ENCODE measurements around the gene GLCE. TPM values are rescaled to one million over a fixed set of nuclear protein-coding genes. Genes with fewer than 3 reads are reported as not detected.

Gene GLCE
- total RNA-seq, 1 experiment from 2014 or later = 12.5 TPM

DNA sequence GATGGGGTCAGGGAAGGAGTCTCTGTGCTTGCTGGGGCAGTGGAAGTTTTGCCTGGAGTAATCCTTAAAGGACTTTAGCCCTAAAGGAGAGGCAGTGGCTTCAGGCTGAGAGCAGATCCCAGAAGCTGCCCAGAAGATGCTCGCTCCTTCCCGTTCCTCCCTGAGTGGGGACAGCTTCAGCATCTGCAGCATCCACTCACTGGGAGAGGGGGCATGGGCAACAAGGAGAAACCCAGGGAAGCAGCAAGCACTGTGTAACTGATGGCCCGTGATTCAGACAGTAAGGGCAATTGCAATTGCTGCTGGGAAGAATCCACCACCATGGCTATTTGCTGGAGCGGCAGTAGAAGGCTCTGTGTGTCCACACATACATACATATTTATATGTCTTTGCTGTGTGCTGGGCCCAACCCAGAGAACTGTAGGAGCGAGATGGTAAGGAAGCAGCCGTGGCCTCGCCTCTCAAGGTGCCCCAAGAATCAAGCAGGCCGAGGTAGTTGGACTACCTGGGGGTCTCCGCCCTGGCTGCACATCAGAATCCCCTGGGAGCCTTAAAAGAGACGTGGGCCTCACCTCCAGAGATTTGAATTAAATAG is 132.5 kb downstream of the GLCE start:
- H3K4me1 Mint-ChIP-seq = peaks cover 13% of the 10 kb centered on the region
- POLR2A ChIA-PET = no interaction called here
- no peak overlapping the region for H3K4me3 Mint-ChIP-seq
- TF ChIP-seq ELF4 (CRISPR knock-in tag; IDR thresholded peaks at IDR 0.05; ENCODE audit: low read depth) = no peak
- H3K9me3 Mint-ChIP-seq = no peaks in the 10 kb centered on the region
- H3K36me3 Mint-ChIP-seq = no peaks in the 10 kb centered on the region
- ATAC-seq = no peak
- H3K27ac Mint-ChIP-seq = no peak overlapping the region
- CTCF ChIA-PET = no interaction called here
- peaks cover 22% of the 10 kb centered on the region for H3K27me3 Mint-ChIP-seq (ENCODE audit: low read depth)
- DNase-seq (ENCODE audit: low spot score) = no peak

DNA sequence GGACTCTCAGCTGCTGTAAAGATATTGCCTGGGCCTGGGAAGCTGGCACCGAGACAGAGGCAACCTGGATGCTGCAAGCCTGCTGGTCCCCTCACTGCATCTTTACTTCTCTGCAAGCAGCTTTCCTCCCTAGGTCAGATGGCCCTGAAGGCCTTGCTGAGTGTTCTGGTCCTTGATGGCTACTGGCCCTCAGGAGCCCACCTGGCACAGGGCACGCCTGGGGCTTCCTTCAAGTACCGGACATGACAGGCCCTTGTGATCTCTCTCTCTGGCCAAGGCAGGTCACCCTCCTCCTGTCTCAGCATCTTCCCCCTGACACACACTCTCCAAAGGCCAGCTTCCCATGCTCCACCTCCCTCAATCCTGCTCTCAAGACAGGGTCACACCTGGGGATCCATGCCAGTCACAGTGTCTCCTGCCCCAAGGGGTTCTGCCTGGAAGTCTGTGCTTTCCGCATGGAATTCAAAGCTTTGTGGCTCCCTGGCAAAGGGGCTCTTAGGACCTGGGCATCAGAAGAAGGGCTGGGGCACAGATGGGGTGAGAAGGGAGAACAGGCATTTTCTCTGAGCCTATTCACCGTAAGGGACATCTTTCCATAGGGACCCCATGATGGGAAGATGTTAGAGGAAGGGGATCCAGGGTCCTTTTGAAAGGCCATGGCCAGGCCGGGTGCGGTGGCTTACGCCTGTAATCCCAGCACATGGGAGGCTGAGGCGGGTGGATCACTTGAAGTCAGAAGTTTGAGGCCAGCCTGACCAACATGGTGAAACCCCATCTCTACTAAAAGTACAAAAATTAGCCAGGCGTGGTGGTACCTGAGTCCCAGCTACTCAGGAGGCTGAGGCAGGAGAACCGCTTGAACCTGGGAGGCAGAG is 133.5 kb downstream of the GLCE start:
- no peak overlapping the region; the same call in 1 of the 2 replicates for H3K27ac Mint-ChIP-seq
- ATAC-seq (no peak), DNase-seq (ENCODE audit: low spot score) (no peak)
- no peak overlapping the region for H3K4me3 Mint-ChIP-seq
- no peaks in the 10 kb centered on the region for H3K36me3 Mint-ChIP-seq
- no peaks in the 10 kb centered on the region for H3K9me3 Mint-ChIP-seq
- no peak for TF ChIP-seq NR2C2 (CRISPR knock-in tag; IDR thresholded peaks at IDR 0.05)
- TF ChIP-seq, protein P1, sequence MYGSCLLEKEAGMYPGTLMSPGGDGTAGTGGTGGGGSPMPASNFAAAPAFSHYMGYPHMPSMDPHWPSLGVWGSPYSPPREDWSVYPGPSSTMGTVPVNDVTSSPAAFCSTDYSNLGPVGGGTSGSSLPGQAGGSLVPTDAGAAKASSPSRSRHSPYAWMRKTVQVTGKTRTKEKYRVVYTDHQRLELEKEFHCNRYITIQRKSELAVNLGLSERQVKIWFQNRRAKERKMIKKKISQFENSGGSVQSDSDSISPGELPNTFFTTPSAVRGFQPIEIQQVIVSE (CRISPR knock-in tag; IDR thresholded peaks at IDR 0.05; ENCODE audit: borderline replicate concordance) = no peak
- TF ChIP-seq, protein P2, sequence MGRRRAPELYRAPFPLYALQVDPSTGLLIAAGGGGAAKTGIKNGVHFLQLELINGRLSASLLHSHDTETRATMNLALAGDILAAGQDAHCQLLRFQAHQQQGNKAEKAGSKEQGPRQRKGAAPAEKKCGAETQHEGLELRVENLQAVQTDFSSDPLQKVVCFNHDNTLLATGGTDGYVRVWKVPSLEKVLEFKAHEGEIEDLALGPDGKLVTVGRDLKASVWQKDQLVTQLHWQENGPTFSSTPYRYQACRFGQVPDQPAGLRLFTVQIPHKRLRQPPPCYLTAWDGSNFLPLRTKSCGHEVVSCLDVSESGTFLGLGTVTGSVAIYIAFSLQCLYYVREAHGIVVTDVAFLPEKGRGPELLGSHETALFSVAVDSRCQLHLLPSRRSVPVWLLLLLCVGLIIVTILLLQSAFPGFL (CRISPR knock-in tag; IDR thresholded peaks at IDR 0.05; ENCODE audit: borderline replicate concordance) = no peak
- TF ChIP-seq PRRX2 (CRISPR knock-in tag; IDR thresholded peaks at IDR 0.05) = no peak
- no peak for TF ChIP-seq GRHL2 (CRISPR knock-in tag; IDR thresholded peaks at IDR 0.05; ENCODE audit: insufficient replicate concordance, severe bottlenecking)
- TF ChIP-seq, protein P3, sequence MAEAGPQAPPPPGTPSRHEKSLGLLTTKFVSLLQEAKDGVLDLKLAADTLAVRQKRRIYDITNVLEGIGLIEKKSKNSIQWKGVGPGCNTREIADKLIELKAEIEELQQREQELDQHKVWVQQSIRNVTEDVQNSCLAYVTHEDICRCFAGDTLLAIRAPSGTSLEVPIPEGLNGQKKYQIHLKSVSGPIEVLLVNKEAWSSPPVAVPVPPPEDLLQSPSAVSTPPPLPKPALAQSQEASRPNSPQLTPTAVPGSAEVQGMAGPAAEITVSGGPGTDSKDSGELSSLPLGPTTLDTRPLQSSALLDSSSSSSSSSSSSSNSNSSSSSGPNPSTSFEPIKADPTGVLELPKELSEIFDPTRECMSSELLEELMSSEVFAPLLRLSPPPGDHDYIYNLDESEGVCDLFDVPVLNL (CRISPR knock-in tag; IDR thresholded peaks at IDR 0.05; ENCODE audit: borderline replicate concordance, low read depth) = no peak
- TF ChIP-seq, protein P4, sequence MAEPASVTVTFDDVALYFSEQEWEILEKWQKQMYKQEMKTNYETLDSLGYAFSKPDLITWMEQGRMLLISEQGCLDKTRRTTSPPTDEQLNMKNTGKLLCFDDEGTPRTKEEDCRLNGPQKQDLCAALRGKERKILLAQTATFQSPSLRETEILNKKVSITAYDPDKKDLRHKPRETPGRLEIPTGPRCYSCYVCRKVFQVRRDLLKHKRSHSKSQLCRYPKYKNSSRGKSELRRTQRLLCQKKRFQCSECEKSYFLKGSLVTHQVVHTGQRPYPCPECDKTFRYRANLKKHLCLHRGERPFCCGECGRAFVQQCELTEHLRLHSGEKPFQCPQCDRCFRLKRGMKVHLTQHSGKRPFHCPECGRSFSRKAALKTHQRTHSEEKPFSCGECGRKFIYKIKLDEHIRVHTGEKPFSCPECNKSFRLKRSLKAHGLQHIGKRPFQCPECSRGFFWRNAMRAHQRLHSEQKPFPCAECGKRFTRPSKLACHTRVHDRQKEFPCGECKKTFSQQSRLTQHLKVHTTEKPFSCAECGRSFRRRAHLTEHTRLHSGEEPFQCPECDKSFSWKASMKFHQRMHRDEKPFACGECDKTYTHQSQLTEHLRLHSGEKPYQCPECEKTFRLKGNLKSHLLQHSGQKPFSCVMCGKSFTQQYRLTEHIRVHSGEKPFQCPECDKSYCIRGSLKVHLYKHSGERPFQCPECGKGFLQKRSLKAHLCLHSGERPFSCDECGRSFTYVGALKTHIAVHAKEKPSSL (CRISPR knock-in tag; conservative IDR thresholded peaks at IDR 0.05) = no peak
- no peak for TF ChIP-seq OVOL2 (CRISPR knock-in tag; IDR thresholded peaks at IDR 0.05; ENCODE audit: borderline replicate concordance)
- TF ChIP-seq ZNF219 (CRISPR knock-in tag; IDR thresholded peaks at IDR 0.05; ENCODE audit: borderline replicate concordance) = no peak
- TF ChIP-seq ZNF138 (CRISPR knock-in tag; conservative IDR thresholded peaks at IDR 0.05) = no peak
- TF ChIP-seq, protein P5, sequence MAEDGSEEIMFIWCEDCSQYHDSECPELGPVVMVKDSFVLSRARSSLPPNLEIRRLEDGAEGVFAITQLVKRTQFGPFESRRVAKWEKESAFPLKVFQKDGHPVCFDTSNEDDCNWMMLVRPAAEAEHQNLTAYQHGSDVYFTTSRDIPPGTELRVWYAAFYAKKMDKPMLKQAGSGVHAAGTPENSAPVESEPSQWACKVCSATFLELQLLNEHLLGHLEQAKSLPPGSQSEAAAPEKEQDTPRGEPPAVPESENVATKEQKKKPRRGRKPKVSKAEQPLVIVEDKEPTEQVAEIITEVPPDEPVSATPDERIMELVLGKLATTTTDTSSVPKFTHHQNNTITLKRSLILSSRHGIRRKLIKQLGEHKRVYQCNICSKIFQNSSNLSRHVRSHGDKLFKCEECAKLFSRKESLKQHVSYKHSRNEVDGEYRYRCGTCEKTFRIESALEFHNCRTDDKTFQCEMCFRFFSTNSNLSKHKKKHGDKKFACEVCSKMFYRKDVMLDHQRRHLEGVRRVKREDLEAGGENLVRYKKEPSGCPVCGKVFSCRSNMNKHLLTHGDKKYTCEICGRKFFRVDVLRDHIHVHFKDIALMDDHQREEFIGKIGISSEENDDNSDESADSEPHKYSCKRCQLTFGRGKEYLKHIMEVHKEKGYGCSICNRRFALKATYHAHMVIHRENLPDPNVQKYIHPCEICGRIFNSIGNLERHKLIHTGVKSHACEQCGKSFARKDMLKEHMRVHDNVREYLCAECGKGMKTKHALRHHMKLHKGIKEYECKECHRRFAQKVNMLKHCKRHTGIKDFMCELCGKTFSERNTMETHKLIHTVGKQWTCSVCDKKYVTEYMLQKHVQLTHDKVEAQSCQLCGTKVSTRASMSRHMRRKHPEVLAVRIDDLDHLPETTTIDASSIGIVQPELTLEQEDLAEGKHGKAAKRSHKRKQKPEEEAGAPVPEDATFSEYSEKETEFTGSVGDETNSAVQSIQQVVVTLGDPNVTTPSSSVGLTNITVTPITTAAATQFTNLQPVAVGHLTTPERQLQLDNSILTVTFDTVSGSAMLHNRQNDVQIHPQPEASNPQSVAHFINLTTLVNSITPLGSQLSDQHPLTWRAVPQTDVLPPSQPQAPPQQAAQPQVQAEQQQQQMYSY (CRISPR knock-in tag; IDR thresholded peaks at IDR 0.05) = no peak
- TF ChIP-seq ZBTB21 (CRISPR knock-in tag; IDR thresholded peaks at IDR 0.05; ENCODE audit: borderline replicate concordance) = no peak
- TF ChIP-seq, protein P6, sequence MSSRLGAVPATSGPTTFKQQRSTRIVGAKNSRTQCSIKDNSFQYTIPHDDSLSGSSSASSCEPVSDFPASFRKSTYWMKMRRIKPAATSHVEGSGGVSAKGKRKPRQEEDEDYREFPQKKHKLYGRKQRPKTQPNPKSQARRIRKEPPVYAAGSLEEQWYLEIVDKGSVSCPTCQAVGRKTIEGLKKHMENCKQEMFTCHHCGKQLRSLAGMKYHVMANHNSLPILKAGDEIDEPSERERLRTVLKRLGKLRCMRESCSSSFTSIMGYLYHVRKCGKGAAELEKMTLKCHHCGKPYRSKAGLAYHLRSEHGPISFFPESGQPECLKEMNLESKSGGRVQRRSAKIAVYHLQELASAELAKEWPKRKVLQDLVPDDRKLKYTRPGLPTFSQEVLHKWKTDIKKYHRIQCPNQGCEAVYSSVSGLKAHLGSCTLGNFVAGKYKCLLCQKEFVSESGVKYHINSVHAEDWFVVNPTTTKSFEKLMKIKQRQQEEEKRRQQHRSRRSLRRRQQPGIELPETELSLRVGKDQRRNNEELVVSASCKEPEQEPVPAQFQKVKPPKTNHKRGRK (CRISPR knock-in tag; IDR thresholded peaks at IDR 0.05; ENCODE audit: borderline replicate concordance) = no peak
- TF ChIP-seq, protein P7, sequence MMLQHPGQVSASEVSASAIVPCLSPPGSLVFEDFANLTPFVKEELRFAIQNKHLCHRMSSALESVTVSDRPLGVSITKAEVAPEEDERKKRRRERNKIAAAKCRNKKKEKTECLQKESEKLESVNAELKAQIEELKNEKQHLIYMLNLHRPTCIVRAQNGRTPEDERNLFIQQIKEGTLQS (CRISPR knock-in tag; conservative IDR thresholded peaks at IDR 0.05) = no peak
- TF ChIP-seq, protein P8, sequence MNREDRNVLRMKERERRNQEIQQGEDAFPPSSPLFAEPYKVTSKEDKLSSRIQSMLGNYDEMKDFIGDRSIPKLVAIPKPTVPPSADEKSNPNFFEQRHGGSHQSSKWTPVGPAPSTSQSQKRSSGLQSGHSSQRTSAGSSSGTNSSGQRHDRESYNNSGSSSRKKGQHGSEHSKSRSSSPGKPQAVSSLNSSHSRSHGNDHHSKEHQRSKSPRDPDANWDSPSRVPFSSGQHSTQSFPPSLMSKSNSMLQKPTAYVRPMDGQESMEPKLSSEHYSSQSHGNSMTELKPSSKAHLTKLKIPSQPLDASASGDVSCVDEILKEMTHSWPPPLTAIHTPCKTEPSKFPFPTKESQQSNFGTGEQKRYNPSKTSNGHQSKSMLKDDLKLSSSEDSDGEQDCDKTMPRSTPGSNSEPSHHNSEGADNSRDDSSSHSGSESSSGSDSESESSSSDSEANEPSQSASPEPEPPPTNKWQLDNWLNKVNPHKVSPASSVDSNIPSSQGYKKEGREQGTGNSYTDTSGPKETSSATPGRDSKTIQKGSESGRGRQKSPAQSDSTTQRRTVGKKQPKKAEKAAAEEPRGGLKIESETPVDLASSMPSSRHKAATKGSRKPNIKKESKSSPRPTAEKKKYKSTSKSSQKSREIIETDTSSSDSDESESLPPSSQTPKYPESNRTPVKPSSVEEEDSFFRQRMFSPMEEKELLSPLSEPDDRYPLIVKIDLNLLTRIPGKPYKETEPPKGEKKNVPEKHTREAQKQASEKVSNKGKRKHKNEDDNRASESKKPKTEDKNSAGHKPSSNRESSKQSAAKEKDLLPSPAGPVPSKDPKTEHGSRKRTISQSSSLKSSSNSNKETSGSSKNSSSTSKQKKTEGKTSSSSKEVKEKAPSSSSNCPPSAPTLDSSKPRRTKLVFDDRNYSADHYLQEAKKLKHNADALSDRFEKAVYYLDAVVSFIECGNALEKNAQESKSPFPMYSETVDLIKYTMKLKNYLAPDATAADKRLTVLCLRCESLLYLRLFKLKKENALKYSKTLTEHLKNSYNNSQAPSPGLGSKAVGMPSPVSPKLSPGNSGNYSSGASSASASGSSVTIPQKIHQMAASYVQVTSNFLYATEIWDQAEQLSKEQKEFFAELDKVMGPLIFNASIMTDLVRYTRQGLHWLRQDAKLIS (CRISPR knock-in tag; IDR thresholded peaks at IDR 0.05; ENCODE audit: borderline replicate concordance) = no peak
- peaks cover 29% of the 10 kb centered on the region for H3K27me3 Mint-ChIP-seq (ENCODE audit: low read depth)
- ChIA-PET CTCF (no interaction called here), POLR2A (no interaction called here)
- H3K4me1 Mint-ChIP-seq = peaks cover 12% of the 10 kb centered on the region

Measured in WTC11 (cell line).